ENCODE measurements around the gene ITLN1. TPM values are rescaled to one million over a fixed set of nuclear protein-coding genes. Genes with fewer than 3 reads are reported as not detected.
"Not testable (repeated sequence)": the region's sequence is repeated elsewhere in the genome, so short reads cannot be mapped to it uniquely, and the experiment has no call there.

The ITLN1 gene
- 1 to 10 TPM in 6 of 7 donors, under 1 TPM in 1; 0.52 to 2.5 (median 1.7) TPM for total RNA-seq
- polyA plus RNA-seq = 1 to 10 TPM in 2 of 3 donors, under 1 TPM in 1; 0.87 to 3.6 (median 1.6) TPM
- long read RNA-seq, donor 1 = 0 reads
- long read RNA-seq, donor 2, partial matches to known transcripts = 0 of 1 reads
- long read RNA-seq, donor 2, other reads (novel, unspliced or antisense) = 0 of 1 reads

DNA sequence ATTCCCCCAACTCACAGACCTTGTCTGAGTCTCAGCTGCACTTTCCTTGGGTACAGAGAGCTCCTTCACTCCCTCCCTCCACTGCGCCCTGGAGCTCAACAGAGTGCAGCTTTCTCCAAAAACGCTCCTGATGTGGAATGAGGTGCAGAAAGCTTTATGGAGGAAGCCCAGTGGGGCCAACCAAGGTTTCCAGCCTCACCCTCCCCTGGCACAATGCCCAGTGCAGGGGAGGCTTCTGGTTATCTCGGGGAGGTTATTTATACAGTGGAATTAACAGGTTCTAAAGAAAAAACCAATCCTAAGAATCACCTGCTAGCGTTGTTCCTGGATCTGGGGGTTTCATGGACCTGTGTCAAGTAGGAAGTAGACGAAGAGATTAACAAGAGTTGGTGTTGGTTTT lies at the start of gene ITLN1:
Gene ITLN1 (minus strand): TSS at position 139 of the 400 bp plus-strand sequence. CDS start 303 bp downstream, outside the sequence.
- Histone ChIP-seq H3K36me3 (no peaks in the 10 kb centered on the region), H3K4me3 (no peak within 1 kb of the TSS), H3K27ac (peak within 1 kb of the TSS in 4 of 8 donors; percentile 18 to 44 (median 26)), H3K27me3 (replicated peaks in 1 of 7) (peaks cover 0 to 9% (median 0%) of the 10 kb centered on the region in 7 donors), H3K4me1 (peaks cover 0 to 14% (median 0%) of the 10 kb centered on the region in 6 donors), H3K9me3 (no peaks in the 10 kb centered on the region)
- DNase-seq = no peak
- intact Hi-C loops (cut with DNase I; ENCODE audit: low total_unique reads) = no loop called here
- TF ChIP-seq POLR2AphosphoS5 (IDR thresholded peaks at IDR 0.05) (no peak), POLR2A (IDR thresholded peaks at IDR 0.05) (no peak)
- TF ChIP-seq, protein P1, sequence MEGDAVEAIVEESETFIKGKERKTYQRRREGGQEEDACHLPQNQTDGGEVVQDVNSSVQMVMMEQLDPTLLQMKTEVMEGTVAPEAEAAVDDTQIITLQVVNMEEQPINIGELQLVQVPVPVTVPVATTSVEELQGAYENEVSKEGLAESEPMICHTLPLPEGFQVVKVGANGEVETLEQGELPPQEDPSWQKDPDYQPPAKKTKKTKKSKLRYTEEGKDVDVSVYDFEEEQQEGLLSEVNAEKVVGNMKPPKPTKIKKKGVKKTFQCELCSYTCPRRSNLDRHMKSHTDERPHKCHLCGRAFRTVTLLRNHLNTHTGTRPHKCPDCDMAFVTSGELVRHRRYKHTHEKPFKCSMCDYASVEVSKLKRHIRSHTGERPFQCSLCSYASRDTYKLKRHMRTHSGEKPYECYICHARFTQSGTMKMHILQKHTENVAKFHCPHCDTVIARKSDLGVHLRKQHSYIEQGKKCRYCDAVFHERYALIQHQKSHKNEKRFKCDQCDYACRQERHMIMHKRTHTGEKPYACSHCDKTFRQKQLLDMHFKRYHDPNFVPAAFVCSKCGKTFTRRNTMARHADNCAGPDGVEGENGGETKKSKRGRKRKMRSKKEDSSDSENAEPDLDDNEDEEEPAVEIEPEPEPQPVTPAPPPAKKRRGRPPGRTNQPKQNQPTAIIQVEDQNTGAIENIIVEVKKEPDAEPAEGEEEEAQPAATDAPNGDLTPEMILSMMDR (IDR thresholded peaks at IDR 0.05 in 8 of 11, conservative IDR thresholded peaks at IDR 0.05 in 3 of 11) = no peak
- WGBS, 5 donors = 45 to 65% (median 60%) methylated on average over 5 of the region's 5 CpGs

DNA sequence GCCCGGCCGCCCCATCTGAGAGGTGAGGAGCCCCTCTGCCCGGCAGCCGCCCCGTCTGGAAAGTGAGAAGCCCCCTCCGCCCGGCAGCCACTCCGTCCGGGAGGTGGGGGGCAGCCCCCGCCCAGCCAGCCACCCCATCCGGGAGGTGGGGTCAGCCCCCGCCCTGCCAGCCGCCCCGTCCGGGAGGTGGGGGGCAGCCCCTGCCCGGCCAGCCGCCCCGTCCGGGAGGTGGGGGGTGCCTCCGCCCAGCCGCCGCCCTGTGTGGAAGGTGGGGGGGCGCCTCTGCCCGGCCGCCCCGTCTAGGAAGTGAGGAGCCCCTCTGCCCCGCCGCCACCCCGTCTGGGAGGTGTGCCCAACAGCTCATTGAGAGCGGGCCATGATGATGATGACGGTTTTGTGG lies 48.3 kb upstream of the ITLN1 start:
- H3K36me3 ChIP-seq; H3K4me3 ChIP-seq; H3K27me3 ChIP-seq (replicated peaks in 1 of 7); DNase-seq; H3K27ac ChIP-seq; H3K4me1 ChIP-seq; intact Hi-C loops (cut with DNase I; ENCODE audit: low total_unique reads): not testable (repeated sequence)
- peaks cover 0 to 16% (median 0%) of the 10 kb centered on the region in 8 donors for H3K9me3 ChIP-seq
- 90 to 96% (median 93%) methylated on average over 9 to 31 of the region's 31 CpGs for WGBS, 5 donors

DNA sequence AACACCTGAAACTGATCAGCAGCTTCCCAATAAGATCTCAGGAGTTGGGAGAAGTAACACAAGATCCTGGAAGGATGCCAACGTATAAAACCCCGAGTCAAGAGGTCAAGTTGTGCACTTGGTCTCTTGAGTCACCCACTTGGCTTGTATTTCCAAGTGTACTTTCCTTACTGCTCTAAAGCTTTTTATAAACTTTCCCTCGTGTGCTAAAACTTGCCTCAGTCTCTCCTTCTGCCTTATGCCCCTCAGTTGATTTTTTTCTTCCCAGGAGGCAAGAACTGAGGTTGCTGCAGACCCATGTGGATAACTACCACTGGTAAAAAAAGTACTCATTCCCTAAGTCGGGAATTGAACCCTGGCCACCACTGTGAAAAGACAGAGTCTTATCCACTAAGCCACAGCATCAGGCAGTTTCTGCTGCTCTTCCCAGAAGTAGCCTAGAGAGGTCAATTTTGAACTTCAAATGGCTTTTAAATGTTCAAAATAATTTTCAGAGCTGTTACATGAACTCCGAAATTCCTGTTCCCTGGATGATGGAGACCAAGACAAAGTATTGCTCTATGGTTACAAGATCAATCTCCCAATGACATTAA lies 40.8 kb upstream of the ITLN1 start:
- intact Hi-C loops (cut with DNase I; ENCODE audit: low total_unique reads) = no loop called here
- Histone ChIP-seq H3K4me3 (no peak overlapping the region), H3K27ac (no peak overlapping the region), H3K9me3 (peaks cover 0 to 45% (median 22%) of the 10 kb centered on the region in 8 donors), H3K36me3 (no peaks in the 10 kb centered on the region), H3K27me3 (replicated peaks in 1 of 7) (peaks cover 0 to 5% (median 0%) of the 10 kb centered on the region in 7 donors), H3K4me1 (no peaks in the 10 kb centered on the region)
- TF ChIP-seq POLR2AphosphoS5 (IDR thresholded peaks at IDR 0.05) (no peak), POLR2A (IDR thresholded peaks at IDR 0.05) (no peak)
- TF ChIP-seq, protein P1 (IDR thresholded peaks at IDR 0.05 in 8 of 11, conservative IDR thresholded peaks at IDR 0.05 in 3 of 11) = no peak
- 62 to 94% (median 82%) methylated on average over 5 of the region's 5 CpGs for WGBS, 5 donors
- no peak for DNase-seq

DNA sequence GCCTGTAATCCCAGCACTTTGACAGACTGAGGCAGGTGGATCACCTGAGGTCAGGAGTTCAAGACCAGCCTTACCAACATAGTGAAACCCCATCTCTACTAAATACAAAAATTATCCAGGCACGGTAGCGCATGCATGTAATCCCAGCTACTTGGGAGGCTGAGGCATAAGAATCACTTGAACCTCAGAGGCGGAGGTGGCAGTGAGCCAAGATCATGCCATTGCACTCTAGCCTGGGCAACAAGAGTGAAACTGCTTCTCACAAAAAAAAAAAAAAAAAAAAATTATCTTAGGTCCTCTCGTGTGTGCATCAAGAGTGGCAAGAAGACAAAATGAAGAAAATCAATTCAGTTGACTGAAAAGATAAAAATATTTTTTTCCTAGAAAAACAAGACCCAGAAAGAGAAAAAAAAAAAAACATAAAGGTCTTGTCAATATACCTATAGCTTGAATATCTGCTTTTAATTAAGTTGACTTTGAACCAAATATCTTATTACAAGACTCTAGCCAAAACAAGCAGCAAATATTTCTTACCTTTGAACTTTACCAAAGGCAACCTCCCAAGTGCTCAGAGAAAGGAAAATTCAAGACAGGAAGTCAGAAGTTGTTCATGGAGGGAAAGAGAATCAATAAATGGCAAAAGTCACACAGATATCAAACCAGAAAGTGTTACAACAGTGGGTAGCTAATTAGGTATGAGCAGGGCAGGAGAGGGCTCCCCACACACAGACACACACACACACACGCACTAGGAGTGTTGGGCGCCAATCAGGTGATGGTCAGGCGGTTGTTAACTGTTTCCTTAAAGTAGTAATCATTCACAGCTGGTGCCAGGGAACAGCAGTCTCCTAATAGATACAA lies 40.0 kb upstream of the ITLN1 start:
- WGBS, 5 donors = 89 to 94% (median 91%) methylated on average over 7 of the region's 7 CpGs
- peaks cover 0 to 45% (median 22%) of the 10 kb centered on the region in 8 donors for H3K9me3 ChIP-seq
- intact Hi-C loops (cut with DNase I; ENCODE audit: low total_unique reads) = no loop called here
- no peak overlapping the region for H3K27ac ChIP-seq
- no peak for TF ChIP-seq POLR2A (IDR thresholded peaks at IDR 0.05)
- no peak for TF ChIP-seq POLR2AphosphoS5 (IDR thresholded peaks at IDR 0.05)
- TF ChIP-seq, protein P1 (IDR thresholded peaks at IDR 0.05 in 8 of 11, conservative IDR thresholded peaks at IDR 0.05 in 3 of 11) = no peak
- no peaks in the 10 kb centered on the region for H3K4me1 ChIP-seq
- H3K36me3 ChIP-seq = no peaks in the 10 kb centered on the region
- H3K27me3 ChIP-seq (replicated peaks in 1 of 7) = peaks cover 0 to 5% (median 0%) of the 10 kb centered on the region in 7 donors
- no peak for DNase-seq
- no peak overlapping the region for H3K4me3 ChIP-seq
